DND-41 (cell line): ENCODE results near the gene CLCN6.

Experiments used
- CTCF ChIP-seq: IDR thresholded peaks from 2 replicates; pipeline ENCODE4 v1.5.1; 2012; ENCODE audit warnings: borderline replicate concordance, low read length, moderate library complexity, mild to moderate bottlenecking; ENCODE audit not compliant: poor library complexity, severe bottlenecking; ENCODE audit errors: extremely low read depth
- EZH2 ChIP-seq: IDR thresholded peaks from 3 replicates; pipeline ENCODE4 v1.6.1; 2012; ENCODE audit warnings: borderline replicate concordance, low read depth, mild to moderate bottlenecking, moderate library complexity, low read length, inconsistent platforms; ENCODE audit not compliant: severe bottlenecking

DNA sequence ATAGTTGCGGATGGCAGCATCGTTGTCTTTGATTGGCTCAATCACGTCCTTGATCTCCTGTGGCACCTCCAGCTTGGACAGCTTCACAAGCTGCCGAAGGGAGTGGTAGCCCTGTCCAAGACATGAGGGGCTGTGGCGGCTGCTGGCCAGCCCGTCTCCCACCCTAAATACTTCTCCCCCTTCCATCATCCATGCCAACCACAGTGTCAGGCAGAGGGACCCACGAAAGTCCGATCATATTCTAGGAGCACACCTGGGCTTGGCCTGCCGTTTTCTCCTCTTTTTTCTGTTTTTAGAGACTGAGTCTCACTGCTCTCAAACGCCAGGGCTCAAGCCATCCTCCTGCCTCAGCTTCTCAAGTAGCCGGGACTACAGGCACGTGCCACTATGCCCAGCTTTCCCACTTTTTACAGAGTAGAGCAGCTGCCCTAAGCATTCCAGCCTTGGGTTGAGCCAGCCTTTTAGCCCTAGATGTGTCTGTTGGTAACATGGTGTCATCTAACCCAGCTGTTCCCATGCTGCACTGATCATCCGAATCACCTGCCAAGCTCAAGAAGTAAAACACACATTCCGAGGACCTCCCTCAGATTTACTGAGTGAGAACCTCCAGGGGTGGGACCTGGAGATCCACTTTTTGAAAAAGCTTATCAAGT lies 10.6 kb upstream of the CLCN6 start:
- no peak for TF ChIP-seq EZH2
- TF ChIP-seq CTCF = no peak
